Thoracic aorta (tissue), 2 donors: ENCODE results near the gene ARPC5. TPM values are rescaled to one million over a fixed set of nuclear protein-coding genes. Genes with fewer than 3 reads are reported as not detected.

Experiments used
- ATAC-seq: fragments of 150-250 bp; one replicate; pipeline ENCODE4 v1.8.0; 2017; ENCODE audit warnings: low read depth; ENCODE audit not compliant: insufficient number of reproducible peaks, low FRiP score
- DNase-seq: peaks from one replicate; pipeline ENCODE4 v3.0.0-alpha.2; 2020; ENCODE audit warnings: low spot score
- H3K27ac ChIP-seq, 2 donors: fragments of 200-600 bp; sonication (generic); 1 replicate in 1 of 2; 2 replicates in 1 of 2; pipeline ENCODE4 v1.5.1; 2016; ENCODE audit warnings: mild to moderate bottlenecking in 2 of 2, moderate library complexity in 2 of 2
- H3K27me3 ChIP-seq: fragments of 200-600 bp; sonication (generic); replicated peaks from 2 replicates; pipeline ENCODE4 v1.6.0; 2016; ENCODE audit warnings: mild to moderate bottlenecking; ENCODE audit not compliant: insufficient read depth
- H3K36me3 ChIP-seq: fragments of 200-600 bp; sonication (generic); one replicate; pipeline ENCODE4 v1.5.1; 2016
- H3K4me1 ChIP-seq, 2 donors: fragments of 200-600 bp; sonication (generic); 1 replicate in 1 of 2; 2 replicates in 1 of 2; pipeline versions ENCODE4 v1.5.1 to v1.6.0; 2016; ENCODE audit warnings: low read depth in 2 of 2, mild to moderate bottlenecking in 1 of 2; ENCODE audit not compliant: control insufficient read depth in 1 of 2
- H3K4me3 ChIP-seq: fragments of 200-600 bp; sonication (generic); 2 replicates; pipeline ENCODE4 v1.5.1; 2016; ENCODE audit warnings: mild to moderate bottlenecking
- H3K9me3 ChIP-seq: fragments of 200-600 bp; sonication (generic); 2 replicates; pipeline ENCODE4 v1.5.1; 2016
- CTCF ChIP-seq: fragments of 200-600 bp; sonication (generic); IDR thresholded peaks from one replicate; pipeline ENCODE4 v1.5.1; 2019; ENCODE audit warnings: antibody characterized with exemption
- total RNA-seq, 2 donors: library from RNA; depleted of rRNA; stranded (reverse); fragments of >200 nt; gene quantifications; one replicate each; pipeline versions ENCODE4 v1.1.0 to v1.2.3, GENCODE V29; 2016

ARPC5 gene
- total RNA-seq, 2 donors from 2014 or later: 102 to 108 TPM

- Histone ChIP-seq H3K27me3 (no peaks in the 10 kb centered on the region), H3K9me3 (no peaks in the 10 kb centered on the region), H3K36me3 (no peaks in the 10 kb centered on the region), H3K4me3 (no peak overlapping the region), H3K4me1 (peaks cover 18 to 46% of the 10 kb centered on the region in 2 donors), H3K27ac (no peak overlapping the region)
- DNase-seq (no peak), ATAC-seq (no peak)
- no peak for TF ChIP-seq CTCF
Measured at GRCh38 chr1:183605904-183606303, 29.7 kb downstream of the ARPC5 start.

- no peaks in the 10 kb centered on the region for H3K36me3 ChIP-seq
- peaks cover 14 to 37% of the 10 kb centered on the region in 2 donors for H3K4me1 ChIP-seq
- no peak for ATAC-seq
- no peak overlapping the region for H3K27ac ChIP-seq
- no peak for TF ChIP-seq CTCF
- no peak overlapping the region for H3K4me3 ChIP-seq
- no peaks in the 10 kb centered on the region for H3K27me3 ChIP-seq
- no peaks in the 10 kb centered on the region for H3K9me3 ChIP-seq
- DNase-seq: no peak
Measured at GRCh38 chr1:183604815-183605214, 30.8 kb downstream of the ARPC5 start.

GRCh38 chr1:183604038-183604808, 31.4 kb downstream of the ARPC5 start:
- TF ChIP-seq CTCF: no peak
- ATAC-seq: no peak
- no peak for DNase-seq
- Histone ChIP-seq H3K27ac (no peak overlapping the region), H3K27me3 (no peaks in the 10 kb centered on the region), H3K4me3 (no peak overlapping the region), H3K36me3 (no peaks in the 10 kb centered on the region), H3K9me3 (no peaks in the 10 kb centered on the region), H3K4me1 (peaks cover 14 to 31% of the 10 kb centered on the region in 2 donors)

- H3K27me3 ChIP-seq: no peaks in the 10 kb centered on the region
- DNase-seq: no peak
- peaks cover 3 to 15% of the 10 kb centered on the region in 2 donors for H3K4me1 ChIP-seq
- H3K4me3 ChIP-seq: no peak overlapping the region
- no peak overlapping the region for H3K27ac ChIP-seq
- TF ChIP-seq CTCF: no peak
- no peaks in the 10 kb centered on the region for H3K9me3 ChIP-seq
- no peak for ATAC-seq
- no peaks in the 10 kb centered on the region for H3K36me3 ChIP-seq
Measured at GRCh38 chr1:183602510-183602909, 33.1 kb downstream of the ARPC5 start.

- H3K27ac ChIP-seq: no peak overlapping the region
- H3K9me3 ChIP-seq: no peaks in the 10 kb centered on the region
- H3K27me3 ChIP-seq: no peaks in the 10 kb centered on the region
- no peak for ATAC-seq
- TF ChIP-seq CTCF: no peak
- no peaks in the 10 kb centered on the region for H3K36me3 ChIP-seq
- H3K4me3 ChIP-seq: no peak overlapping the region
- no peak for DNase-seq
- H3K4me1 ChIP-seq: peaks cover 0 to 3% of the 10 kb centered on the region in 2 donors
Measured at GRCh38 chr1:183600634-183601033, 34.9 kb downstream of the ARPC5 start.
